ENCODE data around the gene LHX2. TPM values are rescaled to one million over a fixed set of nuclear protein-coding genes. Genes with fewer than 3 reads are reported as not detected.

LHX2 gene, protein sequence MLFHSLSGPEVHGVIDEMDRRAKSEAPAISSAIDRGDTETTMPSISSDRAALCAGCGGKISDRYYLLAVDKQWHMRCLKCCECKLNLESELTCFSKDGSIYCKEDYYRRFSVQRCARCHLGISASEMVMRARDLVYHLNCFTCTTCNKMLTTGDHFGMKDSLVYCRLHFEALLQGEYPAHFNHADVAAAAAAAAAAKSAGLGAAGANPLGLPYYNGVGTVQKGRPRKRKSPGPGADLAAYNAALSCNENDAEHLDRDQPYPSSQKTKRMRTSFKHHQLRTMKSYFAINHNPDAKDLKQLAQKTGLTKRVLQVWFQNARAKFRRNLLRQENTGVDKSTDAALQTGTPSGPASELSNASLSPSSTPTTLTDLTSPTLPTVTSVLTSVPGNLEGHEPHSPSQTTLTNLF
- polyA plus RNA-seq (2012; rRNA removed), result not detected in 2 replicates
- 0.03 TPM in 1 of 2 replicates, not detected in the other for polyA plus RNA-seq (2012; cell fraction: cytosol; rRNA removed)
- polyA plus RNA-seq (2012; cell fraction: nucleus; rRNA removed), result not detected in 2 replicates

- Histone ChIP-seq H4K20me1 (ENCODE audit: insufficient read depth) (peaks cover 20% of the 10 kb centered on the region; the same call in 1 of the 2 replicates), H3F3A (replicated peaks; ENCODE audit: insufficient read depth) (peaks cover 3% of the 10 kb centered on the region), H3K4me1 (ENCODE audit: control insufficient read depth in 1 of 2, insufficient read depth in 2 of 2, low read depth in 1 of 2, low read length in 1 of 2) (peaks cover 0 to 9% of the 10 kb centered on the region in 2 experiments; a peak in 1 of 4 replicates), H3K27me3 (ENCODE audit: insufficient read depth) (peaks cover 94% of the 10 kb centered on the region), H2AFZ (ENCODE audit: low read depth) (no peak within 1 kb of the TSS), H3K4me3 (ENCODE audit: low read depth in 2 of 2, low read length in 1 of 2) (peak within 1 kb of the TSS in 1 of 2 experiments; percentile 17; a peak in 2 of 4 replicates), H3K79me2 (ENCODE audit: insufficient read depth) (no peaks in the 10 kb centered on the region), H3K36me3 (replicated peaks in 1 of 2; ENCODE audit: control insufficient read depth in 1 of 2, insufficient read depth in 2 of 2, low read length in 1 of 2) (no peaks in the 10 kb centered on the region), H3K4me2 (peak within 1 kb of the TSS; percentile 71), H3K27ac (ENCODE audit: low read depth in 2 of 2, low read length in 1 of 2) (no peak within 1 kb of the TSS), H3K9me2 (no peaks in the 10 kb centered on the region), H3K9me3 (no peaks in the 10 kb centered on the region), H3K9ac (no peak within 1 kb of the TSS)
- under 1% methylated on average over 45 of the region's 95 CpGs for WGBS (ENCODE audit: low lambda C conversion rate)
- ChIA-PET CTCF (interaction anchor here (0.9 to 3.2 kb wide), 5 partner anchors 10 to 610 kb away, joined by 3 to 19 read pairs (median 4); no protein-coding TSS in a partner anchor), POLR2A (no interaction called here)
- TF ChIP-seq JUND (IDR thresholded peaks at IDR 0.05) (no peak), MEF2A (IDR thresholded peaks at IDR 0.05; ENCODE audit: borderline replicate concordance, low read depth) (no peak), NFIC (IDR thresholded peaks at IDR 0.05; ENCODE audit: borderline replicate concordance) (no peak), RXRA (IDR thresholded peaks at IDR 0.05; ENCODE audit: borderline replicate concordance, low read depth) (no peak), RFX5 (IDR thresholded peaks at IDR 0.05; ENCODE audit: low read length) (no peak), GABPA (IDR thresholded peaks at IDR 0.05; ENCODE audit: low read depth) (0 out of 2 replicates have a peak, but pooled peaks have one; percentile 12), ELF1 (IDR thresholded peaks at IDR 0.05) (no peak), EZH2phosphoT487 (IDR thresholded peaks at IDR 0.05; ENCODE audit: borderline replicate concordance, low read depth) (peak; percentile 59; the same call in 1 of the 2 replicates), YY1 (IDR thresholded peaks at IDR 0.05; ENCODE audit: low read depth) (no peak), RAD21 (IDR thresholded peaks at IDR 0.05; ENCODE audit: low read length) (no peak), ZBTB33 (IDR thresholded peaks at IDR 0.05; ENCODE audit: borderline replicate concordance, low read depth) (no peak), NRF1 (IDR thresholded peaks at IDR 0.05; ENCODE audit: low read depth, low read length) (peak; percentile 28; the same call in 1 of the 2 replicates), FOXJ3 (CRISPR knock-in tag; IDR thresholded peaks at IDR 0.05) (no peak), TCF12 (IDR thresholded peaks at IDR 0.05) (no peak), USF1 (IDR thresholded peaks at IDR 0.05; ENCODE audit: borderline replicate concordance, low read depth) (no peak), MAX (IDR thresholded peaks at IDR 0.05; ENCODE audit: low read depth) (peak; percentile 91), IRF3 (IDR thresholded peaks at IDR 0.05; ENCODE audit: low read depth, low read length) (no peak), CHD2 (IDR thresholded peaks at IDR 0.05; ENCODE audit: low read length, partially characterized antibody) (no peak)
- TF ChIP-seq, protein P1, sequence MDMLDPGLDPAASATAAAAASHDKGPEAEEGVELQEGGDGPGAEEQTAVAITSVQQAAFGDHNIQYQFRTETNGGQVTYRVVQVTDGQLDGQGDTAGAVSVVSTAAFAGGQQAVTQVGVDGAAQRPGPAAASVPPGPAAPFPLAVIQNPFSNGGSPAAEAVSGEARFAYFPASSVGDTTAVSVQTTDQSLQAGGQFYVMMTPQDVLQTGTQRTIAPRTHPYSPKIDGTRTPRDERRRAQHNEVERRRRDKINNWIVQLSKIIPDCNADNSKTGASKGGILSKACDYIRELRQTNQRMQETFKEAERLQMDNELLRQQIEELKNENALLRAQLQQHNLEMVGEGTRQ (IDR thresholded peaks at IDR 0.05; ENCODE audit: borderline replicate concordance, low read depth, low read length), result no peak
- peak; percentile 90 for DNase-seq
These were observed at the start of gene LHX2 for GRCh38 chr9:124011460-124012301. Gene LHX2 (plus strand): TSS chr9:124011768. CDS start chr9:124012349, 581 bp downstream.
